HG03139 (cell line): ENCODE measurements around the gene PEX10.
A peak's percentile ranks its signal among the peaks of the same experiment; 100 is the strongest.

Source experiments
- ATAC-seq: cut with Tn5 transposase; IDR thresholded peaks from one replicate; pipeline ENCODE4 v1.9.1; 2021; ENCODE audit not compliant: unreplicated experiment

PEX10 gene

DNA sequence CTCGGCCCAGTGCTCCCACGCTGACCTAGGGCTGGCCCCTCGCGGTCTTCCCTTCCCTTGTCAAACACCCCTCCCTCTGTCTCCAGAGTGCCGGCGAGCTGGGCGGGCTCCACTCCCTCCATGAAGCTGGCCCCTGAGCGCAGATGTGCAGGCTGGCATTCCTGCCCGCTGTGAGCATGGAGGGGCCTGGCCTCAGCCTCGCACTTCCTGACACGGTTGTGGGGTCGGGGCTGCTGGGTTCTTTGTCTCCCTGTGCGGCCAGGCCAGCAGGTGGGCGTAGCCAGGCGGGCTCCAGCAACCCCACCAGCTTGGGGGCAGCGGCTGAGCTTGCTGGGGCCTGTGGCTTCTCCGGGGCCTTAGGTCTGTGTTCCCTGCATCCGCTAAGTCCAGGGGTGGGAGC, 14.2 kb upstream of the PEX10 start:
- no peak for ATAC-seq

DNA sequence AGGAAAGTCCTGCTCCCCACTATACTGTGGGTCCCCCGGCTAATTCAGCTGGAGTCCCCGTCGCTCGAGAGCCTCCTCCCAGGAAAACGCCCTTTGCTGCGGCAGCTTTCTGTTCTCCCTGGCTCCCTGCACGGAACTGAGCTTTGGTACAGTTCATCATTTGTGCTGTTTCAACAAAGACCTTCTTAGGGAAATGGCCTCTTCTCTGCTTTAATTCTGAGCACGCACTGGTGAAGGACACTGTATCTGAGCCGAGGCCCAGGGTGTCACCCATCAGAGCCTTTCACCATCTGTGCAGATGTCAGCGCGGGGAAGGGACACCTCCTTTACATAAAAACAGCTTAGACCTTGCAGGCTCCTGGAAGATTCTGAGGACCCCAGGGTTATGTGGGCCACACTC, 13.5 kb upstream of the PEX10 start:
- no peak for ATAC-seq

DNA sequence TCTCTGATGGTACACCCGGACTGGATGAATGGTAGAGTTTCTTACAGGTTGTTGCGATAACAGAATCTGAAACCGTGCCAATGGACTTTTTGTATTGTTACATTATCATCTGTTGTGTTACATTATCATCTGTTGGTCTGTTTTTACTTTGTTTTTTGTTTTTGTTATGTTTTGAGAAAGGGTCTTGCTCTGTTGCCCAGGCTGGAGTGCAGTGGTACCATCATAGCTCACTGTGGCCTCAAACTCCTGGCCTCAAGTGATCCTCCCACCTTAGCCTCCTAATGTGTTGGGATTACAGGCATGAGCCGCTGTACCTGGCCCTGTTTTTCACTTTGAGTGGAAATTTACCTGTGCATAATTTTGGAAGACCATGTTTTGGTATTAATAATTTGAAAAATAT, 10.2 kb upstream of the PEX10 start:
- no peak for ATAC-seq

DNA sequence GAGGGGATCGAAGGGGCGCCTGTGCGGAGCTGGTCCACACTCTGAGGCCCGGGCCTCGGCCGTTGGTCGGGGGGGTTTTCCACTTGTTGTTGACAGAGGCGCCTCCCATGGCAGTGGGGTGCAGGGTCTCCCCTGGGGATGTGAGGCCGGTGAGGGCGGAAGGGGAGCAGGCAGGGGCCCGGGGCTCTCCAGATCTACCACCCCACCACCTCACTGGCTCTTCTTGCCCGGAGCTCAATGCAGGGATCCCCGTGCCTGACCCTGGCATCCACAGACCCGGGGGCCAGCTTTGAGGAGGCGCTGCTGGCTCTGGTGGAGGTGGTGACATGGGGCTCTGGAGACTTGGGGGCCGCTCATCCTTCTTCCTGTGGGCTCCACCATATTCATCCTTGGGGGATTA, 7.1 kb upstream of the PEX10 start:
- ATAC-seq, result no peak

DNA sequence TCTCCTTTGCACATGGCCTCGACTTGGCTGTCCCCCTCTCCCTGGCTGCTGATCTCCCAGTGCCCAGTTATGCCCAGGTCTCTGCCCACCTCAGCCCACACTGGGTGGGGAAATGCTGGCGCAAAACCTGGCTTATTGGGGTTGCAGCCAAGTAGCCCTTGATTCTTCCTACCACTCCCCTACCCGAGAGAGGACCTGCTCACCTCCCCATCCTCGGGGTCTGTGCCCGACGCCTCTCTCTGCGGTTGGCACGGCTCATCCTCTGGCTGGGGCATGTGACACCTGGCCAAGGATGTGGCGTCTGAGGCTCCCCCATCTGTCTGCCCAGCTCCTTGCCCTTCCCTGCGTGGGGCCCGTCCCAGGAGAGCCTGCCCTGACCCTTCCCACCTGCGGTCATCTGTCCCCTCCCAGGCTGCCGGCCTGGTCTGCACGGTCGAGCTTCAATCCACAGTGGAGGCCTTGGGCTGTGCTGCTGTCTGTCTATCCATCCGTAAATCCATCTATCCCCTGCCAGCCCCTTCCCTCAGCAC, 6.5 kb upstream of the PEX10 start:
- ATAC-seq, result no peak

DNA sequence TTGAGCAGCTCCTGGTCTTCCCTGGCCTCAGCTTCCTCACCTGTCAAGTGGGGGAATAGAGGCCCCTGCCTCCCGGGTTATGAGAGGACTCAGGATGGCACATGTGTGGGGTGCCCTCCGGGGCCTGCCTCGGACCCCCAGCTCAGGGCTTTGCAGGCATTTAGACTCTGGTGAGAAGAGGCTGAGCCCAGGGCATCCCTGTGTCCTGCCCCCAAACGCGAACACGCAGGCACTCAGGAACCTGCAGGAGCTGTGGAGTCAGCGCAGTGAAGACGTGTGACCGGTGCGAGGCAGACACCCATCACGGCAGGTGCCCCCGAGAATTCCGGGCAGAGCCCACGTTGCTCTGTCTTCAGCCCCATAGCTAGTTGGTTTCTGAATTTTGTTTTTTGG, 5.5 kb upstream of the PEX10 start:
- no peak for ATAC-seq

DNA sequence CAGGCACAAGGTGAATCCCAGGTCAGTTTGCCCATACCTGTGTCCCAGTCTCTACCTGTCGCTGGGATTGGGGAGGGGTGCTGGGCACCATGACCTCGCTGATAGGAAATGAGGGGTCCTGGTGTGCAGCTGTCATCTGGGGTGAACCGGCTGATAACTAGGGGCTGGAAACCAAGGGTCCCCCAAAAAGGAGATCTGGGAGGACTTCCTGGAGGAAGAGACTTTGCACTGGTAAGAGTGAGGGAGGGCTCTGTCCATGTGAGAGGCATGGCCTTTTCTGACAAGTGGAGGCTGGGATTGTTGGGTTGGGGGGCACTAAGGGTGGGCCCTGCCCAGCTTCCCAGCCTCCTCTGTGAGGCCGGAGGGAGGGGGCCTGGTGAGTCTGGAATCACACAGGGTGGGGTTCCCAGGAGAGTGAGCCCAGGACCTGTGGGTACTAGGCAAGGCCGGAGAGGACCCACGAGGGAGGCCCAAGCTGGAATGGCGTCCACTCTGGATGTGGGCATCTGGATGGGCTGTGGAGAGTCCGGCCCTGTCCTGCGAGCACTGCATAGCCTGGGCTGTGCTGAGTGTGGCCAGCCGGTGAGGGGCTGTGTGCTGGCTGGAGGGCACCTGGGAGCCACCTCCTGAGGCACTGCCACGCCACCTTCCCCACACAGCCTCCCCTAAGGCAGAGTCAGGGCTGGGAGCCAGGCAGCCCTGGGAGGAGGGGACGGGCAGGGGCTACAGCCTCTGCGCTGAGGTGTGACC, 4.9 kb upstream of the PEX10 start:
- no peak for ATAC-seq

DNA sequence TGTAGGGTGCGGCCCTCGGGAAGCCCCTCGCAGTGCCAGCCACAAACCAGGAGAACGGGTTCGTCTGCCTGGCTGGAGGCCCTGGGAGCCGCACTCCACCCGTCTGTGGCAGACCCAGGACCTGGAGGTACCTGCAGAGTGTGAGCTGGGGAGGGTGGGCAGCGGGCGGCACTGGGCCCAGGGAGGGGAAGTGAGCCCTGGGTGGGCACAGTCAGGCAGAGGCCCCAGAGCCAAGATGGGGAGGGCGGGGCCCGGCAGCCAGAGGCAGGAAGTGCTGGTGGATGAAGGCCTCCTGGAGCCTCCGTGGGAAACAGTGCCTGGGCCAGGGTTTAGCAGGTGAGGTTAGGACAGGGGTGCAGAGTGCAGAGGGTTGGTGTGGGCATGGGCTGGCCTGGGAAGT, 4.0 kb upstream of the PEX10 start:
- no peak for ATAC-seq

DNA sequence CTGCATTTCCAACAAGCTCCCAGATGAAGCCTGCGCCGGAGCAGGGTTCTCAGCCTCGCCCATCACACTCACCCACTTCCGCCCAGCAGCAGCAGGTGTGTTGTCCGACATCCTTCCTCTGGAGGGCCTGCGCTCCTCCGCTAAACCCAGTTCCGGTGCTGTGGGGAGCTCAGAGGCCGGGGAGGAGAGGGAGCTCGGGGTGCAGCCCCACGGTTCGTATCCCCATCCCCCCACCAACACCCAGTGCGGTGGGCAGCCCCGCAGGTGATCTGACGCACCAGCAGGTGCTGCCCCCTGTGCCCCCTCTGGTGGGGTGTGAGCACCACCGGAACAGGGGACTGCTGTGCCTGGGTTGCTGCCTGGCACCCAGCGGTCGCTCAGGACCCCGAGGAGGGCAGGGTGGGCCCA, 3.4 kb upstream of the PEX10 start:
- ATAC-seq, result no peak

DNA sequence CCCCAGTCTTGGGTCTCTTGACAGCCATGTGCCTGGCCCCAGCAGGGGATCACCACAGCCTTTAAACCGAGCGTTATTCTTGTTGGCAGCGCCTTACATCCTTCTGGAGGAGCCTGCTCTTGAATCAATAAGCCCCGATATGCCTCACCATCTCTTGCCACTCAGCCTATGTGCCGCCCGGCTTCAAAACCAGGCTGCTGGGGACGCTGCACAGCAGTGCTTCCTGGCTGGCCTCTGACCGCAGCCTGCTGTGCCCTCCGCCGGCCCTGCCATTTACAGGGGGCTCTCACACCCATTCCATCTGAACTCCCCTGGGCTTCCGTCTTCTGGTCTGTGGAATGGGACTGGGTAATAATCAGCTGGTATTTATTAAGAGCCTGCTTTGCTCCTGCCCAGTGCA, 3.0 kb upstream of the PEX10 start:
- no peak for ATAC-seq

DNA sequence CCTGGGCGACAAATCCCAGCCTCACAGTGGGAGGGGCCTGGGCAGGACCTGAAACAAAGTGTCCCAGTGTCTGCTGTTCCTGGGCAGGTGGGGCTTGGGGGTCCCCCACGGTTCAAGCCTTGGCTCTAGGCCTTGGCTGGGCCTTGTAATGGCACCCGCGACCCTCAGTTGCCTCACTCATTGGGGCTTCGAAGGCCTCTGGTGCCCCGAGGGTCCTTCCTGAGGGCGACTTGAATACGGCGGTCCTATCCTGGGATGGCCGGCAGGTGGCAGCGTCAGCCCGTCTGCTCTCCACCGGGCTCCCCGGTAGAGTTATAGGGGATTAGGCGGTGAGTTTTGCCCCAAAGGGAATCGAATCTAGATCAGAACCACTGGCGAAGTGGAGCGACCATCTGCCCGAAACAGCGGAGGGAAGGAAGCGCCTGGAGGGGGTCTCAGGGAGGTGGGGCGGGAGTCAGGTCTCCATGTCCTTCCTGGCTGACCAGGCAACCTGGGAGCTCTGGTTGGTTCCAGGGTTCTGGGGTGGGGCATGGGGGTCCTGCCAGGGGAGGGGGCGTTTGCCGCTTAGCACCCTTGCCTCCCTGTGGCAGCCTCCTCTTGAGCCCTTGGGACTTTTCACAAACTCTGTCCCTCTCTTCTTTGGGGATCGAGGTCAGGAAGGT, 2.1 kb upstream of the PEX10 start:
- ATAC-seq, result no peak

DNA sequence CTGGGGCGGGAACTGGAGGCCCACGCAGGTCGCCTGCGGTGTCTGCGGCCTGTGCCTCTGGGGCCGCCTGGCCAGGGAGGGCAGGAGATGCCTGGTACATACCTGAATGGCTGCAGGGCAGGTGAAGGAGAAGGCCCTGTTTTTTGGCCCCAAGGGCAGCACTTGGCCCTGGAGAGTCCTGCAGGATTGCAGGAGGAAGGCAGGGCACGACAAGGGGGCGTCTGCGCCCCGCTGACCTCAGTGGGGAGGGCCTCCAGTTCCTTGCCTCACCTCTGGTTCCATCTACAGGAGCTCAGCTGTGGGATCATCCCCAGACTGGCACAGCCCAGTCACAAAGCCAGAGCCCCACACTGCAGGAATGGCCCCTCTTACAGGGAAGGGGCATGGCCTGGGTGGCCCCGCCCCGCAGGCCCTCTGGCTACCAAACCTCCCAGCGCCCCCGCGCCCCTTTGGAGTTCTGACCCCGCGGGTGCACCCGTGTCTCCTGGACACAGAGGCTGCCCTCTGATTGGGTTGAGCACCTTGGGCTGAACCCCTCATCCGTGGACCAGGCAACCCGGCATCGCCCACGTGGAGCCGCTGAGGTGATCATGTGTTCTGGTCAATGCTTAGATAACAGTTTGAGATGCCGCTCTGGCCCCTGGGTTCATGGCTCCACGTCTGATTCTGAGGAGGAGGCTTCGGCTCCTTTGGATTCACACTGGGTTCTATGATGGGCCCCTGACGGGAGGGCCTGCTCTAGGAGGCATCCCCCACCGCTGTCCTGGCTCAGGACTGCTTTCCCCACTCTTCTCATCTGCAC, 1.3 kb upstream of the PEX10 start:
- peak; percentile 5 for ATAC-seq

DNA sequence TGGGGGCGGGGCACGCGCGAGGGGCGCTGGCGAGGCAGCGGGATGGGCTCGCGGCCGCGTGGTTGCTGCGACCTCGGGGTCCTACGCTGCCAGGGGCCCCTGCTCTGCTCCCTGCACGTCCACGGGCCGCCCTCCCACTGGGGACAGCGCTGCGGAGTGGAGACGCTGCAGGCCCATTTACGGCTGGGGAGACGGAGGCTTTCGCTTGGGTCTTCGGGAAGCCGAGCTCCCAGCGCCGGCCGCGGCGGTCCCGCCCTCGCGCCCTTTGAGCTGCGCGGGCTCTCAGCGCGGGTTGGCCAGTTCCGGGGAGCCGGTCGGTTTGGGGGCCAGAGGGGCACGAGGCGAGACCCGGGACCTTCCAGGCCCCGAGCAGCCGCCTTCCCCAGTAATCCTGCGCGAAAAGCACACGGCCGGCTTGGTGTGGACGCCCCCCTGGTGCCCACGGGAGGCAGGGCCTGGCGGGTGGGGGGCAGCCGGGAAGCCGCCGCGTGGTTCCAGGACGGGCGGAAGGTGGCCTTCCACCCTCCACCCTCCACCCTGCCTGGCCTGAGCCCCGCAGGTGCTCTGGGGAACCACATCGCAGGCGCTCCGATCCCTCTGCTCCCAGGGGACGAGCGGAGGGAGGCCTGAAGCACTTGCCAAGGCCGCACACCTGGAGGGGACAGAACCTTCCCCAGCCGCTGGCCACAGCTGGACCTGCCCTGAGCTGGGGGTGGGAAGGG, 570 bp upstream of the PEX10 start:
- peak; percentile 7 for ATAC-seq

DNA sequence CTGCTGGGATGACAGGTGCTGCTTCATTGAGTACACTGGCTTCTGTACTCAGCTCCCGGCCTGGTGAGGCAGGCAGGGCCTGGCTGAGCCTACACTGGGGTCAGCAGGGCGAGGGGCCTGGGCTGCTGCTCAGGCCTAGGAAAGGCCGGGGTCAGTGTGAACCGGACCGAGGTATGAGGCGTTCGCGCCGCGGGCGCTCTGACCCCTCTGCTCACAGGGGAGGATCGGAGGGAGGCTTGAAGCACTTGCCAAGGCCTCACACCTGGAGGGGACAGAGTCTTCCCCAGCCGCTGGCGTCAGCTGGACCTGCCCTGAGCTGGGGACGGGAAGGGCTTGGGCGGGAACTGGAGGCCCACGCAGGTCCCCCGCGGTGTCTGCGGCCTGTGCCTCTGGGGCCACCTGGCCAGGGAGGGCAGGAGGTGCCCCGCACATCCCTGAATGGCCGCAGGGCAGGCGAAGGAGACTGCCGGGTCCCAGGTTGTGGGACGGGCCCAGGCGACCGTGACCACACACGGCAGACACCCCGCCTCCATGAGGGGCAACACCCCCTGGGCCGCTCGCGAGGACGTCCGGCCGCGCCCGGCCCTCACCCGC, 466 bp downstream of the PEX10 start:
- peak; percentile 12 for ATAC-seq

DNA sequence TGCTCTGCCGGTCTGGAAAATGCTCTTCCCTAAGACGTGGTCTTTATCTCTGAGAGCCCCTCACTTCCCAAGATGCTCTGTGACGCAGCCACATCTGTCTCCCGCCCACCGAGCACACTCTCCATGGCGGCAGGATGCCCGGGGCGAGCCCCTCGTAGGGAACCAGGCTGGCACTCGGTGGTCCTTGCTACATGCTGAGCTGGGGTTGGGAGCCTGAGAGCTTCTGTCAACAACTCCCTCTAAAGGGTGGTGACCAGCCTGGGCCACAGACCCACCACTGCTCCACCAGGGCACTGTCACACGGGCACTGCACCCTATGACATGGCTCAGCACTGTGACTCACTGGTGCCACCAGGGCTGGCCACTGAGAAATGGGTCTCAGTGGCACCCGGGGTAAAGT, 2.6 kb downstream of the PEX10 start:
- no peak for ATAC-seq

DNA sequence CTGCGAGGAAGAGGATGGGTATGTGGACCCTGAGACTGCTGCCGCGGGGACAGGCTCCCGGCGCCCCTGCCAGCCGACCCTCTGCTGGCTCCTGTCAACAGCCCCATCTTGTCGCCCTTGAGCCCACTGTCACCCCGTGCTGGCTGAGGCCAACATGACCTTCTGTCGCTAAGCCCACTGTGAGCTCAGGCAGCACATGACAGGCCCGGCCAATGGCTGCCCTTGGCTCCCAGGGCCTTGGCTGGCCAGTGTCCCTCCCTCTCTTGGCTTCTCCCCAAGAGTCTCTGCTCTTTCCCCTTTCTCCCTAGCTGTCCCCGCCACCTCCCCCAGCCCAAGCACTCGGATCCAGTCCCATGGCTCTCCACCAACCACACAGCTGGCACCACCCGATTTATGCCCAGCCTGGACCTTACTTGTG, 3.5 kb downstream of the PEX10 start:
- no peak for ATAC-seq

DNA sequence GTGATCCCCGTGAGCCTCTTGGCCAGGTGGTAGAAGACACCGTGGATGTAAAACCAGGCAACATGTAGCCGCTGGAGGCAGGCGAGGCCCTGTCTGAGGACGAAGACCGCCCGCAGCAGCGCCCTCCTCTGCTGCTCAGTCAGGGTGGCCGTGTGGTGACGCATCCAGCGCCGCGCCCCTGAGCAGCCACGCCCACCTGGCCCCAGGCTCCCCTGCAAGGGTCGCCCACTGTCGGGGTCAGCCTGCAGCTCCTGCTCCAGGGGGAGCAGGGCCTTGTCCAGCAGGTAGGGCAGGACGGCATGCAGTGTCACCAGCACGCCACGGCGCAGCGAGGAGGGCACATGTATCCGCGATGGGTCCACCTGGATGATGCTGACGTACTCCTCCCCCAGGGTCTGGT, 3.9 kb downstream of the PEX10 start:
- ATAC-seq, result no peak

DNA sequence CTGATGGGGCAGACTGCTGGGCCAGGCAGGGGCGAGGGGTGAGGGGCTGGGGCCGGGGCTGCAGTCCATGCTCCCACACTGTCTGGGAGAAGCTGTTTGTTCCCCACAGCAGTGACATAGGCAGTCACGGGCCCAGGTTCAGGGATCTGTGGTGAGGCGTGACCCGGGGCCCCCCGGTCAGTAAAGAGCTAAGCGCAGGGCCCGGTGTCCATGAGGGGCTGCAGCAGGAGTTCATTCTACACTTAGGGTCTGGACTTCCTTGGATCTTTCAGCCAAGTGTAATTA, 4.4 kb downstream of the PEX10 start:
- no peak for ATAC-seq

DNA sequence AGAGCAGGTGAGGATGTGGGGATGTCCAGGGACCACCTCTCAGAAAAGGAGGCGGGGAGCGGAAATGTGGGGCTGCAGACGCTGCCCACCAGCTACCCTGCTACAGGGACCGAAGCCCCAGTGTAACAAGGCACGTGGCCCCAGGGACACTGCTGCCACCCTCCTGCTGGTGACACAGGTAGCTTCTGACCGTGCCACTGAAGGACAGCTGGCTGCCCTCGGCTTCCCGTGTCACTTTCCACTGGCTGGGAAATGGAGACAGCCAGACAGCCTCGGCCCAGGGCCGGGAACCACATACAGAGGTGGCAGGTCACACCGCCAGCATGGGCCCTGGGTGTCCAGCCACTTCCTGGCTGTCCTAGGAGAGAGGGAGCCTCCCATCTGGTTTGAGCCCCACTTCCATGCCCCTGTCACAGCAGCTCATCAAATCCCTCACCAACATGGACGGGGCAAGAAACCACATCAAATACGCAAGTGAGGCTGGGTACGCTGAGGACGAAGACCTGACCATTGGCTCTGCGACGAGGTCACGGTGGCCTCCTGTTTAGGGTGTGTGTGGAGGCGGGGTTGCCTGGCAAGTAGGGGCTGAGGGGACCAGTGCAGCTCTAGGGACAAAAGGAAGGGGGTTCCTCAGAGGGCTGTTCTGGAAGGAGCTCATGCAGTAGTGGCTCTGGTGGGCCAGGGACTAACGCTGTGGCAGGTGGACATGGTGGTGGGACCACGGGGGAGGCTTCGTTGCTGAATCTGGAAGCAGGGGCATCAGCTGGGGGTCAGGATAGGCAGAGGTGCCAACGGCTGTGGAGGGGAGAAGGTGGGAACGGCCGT, 5.0 kb downstream of the PEX10 start:
- ATAC-seq, result no peak

DNA sequence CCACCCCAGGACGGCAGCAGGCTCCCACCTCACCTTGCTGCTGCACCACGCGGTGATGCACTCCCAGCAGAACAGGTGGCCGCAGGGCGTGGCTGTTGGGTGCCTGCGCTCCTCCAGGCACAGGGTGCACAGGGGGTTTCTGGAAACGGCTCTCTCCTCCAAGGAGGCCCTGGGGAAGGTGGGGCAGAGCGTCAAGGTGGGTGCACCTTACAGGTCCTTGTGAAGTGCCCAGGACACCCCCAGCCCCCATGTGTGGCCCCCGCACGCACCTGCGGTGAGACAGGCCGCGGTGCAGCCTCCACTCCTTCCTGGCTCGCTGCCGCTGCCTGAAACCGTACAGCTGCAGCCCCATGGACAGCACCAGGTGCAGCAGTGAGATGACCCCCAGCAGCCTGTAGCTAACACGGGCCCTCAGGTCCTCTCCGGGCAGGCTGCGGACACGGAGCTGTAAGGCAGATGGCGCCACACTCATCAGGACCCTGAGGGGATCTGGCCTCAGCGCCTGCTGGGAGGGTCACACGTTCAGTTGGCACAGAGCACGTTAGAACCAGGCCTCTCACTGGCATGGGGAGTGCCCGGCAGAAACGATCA, 5.8 kb downstream of the PEX10 start:
- no peak for ATAC-seq
